Measurements from ENCODE around the gene MYO1B.

- no peak for TF ChIP-seq EZH2phosphoT487 (IDR thresholded peaks at IDR 0.05; ENCODE audit: insufficient read depth, low read depth)
- TF ChIP-seq EZH2 (IDR thresholded peaks at IDR 0.05; ENCODE audit: insufficient read depth, poor library complexity, severe bottlenecking), result no peak
Measured at GRCh38 chr2:191333911-191334357, 88.7 kb downstream of the MYO1B start.

All from GM23248 (cell line).